G401.6 (cell line): ENCODE measurements around the gene TMCC2.
"Not testable (repeated sequence)": the region's sequence is repeated elsewhere in the genome, so short reads cannot be mapped to it uniquely, and the experiment has no call there.

Experiments used
- FAIRE-seq: peaks from 2 replicates; lab custom pipeline; 2012; peaks lifted over from hg19 to GRCh38; lab: Jason Lieb, UNC

The TMCC2 gene

GRCh38 chr1:205211839-205212536 is 15.8 kb upstream of the TMCC2 start:
- FAIRE-seq, result no peak

GRCh38 chr1:205214756-205215155 is 13.0 kb upstream of the TMCC2 start:
- FAIRE-seq, result no peak

GRCh38 chr1:205216588-205216987 is 11.2 kb upstream of the TMCC2 start:
- no peak for FAIRE-seq

GRCh38 chr1:205217418-205217817 is 10.3 kb upstream of the TMCC2 start:
- FAIRE-seq, result no peak

- FAIRE-seq, result no peak
Observed at GRCh38 chr1:205220421-205220820, 7.3 kb upstream of the TMCC2 start.

GRCh38 chr1:205224736-205225135 is 3.0 kb upstream of the TMCC2 start:
- FAIRE-seq, result no peak

- FAIRE-seq, result no peak
Observed at GRCh38 chr1:205225901-205226765, 1.6 kb upstream of the TMCC2 start.

- no peak for FAIRE-seq
Observed at GRCh38 chr1:205226868-205227583, 720 bp upstream of the TMCC2 start.

GRCh38 chr1:205228093-205228521 is 361 bp downstream of the TMCC2 start:
- no peak for FAIRE-seq

- no peak for FAIRE-seq
Observed at GRCh38 chr1:205229399-205229871, 1.7 kb downstream of the TMCC2 start.

GRCh38 chr1:205229916-205230700 is 2.4 kb downstream of the TMCC2 start:
- no peak for FAIRE-seq

- no peak for FAIRE-seq
Observed at GRCh38 chr1:205230982-205231381, 3.2 kb downstream of the TMCC2 start.

GRCh38 chr1:205232127-205232820 is 4.5 kb downstream of the TMCC2 start:
- FAIRE-seq, result no peak

GRCh38 chr1:205232945-205233397 is 5.2 kb downstream of the TMCC2 start:
- no peak for FAIRE-seq

- not testable (repeated sequence) for FAIRE-seq
Observed at GRCh38 chr1:205233986-205234385, 6.2 kb downstream of the TMCC2 start.

GRCh38 chr1:205235951-205236350 is 8.2 kb downstream of the TMCC2 start:
- FAIRE-seq, result no peak

- no peak for FAIRE-seq
Observed at GRCh38 chr1:205236526-205236925, 8.8 kb downstream of the TMCC2 start.

GRCh38 chr1:205236951-205237475 is 9.3 kb downstream of the TMCC2 start:
- no peak for FAIRE-seq

- FAIRE-seq, result no peak
Observed at GRCh38 chr1:205237526-205238484, 10.1 kb downstream of the TMCC2 start.

GRCh38 chr1:205239078-205239477 is 11.3 kb downstream of the TMCC2 start:
- no peak for FAIRE-seq
